Suppressor macrophage (primary cell): ENCODE measurements around the gene GOLGA8N.
"Not testable (repeated sequence)": the region's sequence is repeated elsewhere in the genome, so short reads cannot be mapped to it uniquely, and the experiment has no call there.

ENCODE experiments used
- DNase-seq, 4 experiments: peaks; one replicate each; pipeline ENCODE4 v3.0.0-alpha.2; 2020 to 2022
- total RNA-seq, 17 experiments: gene quantifications; one replicate each; lab custom pipeline; 2026; ENCODE audit warnings: mixed read lengths in 6 of 17, inconsistent platforms in 3 of 17; lab: John Stamatoyannopoulos, UW

GOLGA8N gene
- 0.21 to 2.9 (median 1.3) reads per million in 17 experiments for total RNA-seq

DNA sequence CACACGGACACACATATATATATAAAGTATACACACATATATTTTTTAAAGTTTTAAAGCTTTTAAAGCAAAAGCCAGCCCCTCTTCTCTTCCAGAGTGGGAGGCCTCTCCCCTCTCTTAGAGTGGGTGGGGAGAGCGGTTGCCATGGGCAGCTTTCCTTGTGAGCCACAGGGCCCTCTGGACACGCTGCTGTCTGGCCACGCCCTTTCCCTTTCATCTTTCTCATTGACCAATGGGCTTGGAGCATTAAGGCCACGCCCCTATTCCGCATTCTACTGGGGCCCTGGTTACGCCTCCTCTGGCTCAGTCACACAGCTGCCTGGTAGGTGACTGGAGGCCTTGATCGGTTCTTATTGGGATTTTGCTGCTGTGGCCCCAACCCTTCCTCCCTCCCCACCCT, at the start of gene GOLGA8N:
Gene GOLGA8N (plus strand): TSS at position 306 of the 400 bp plus-strand sequence.
- not testable (repeated sequence) for DNase-seq

DNA sequence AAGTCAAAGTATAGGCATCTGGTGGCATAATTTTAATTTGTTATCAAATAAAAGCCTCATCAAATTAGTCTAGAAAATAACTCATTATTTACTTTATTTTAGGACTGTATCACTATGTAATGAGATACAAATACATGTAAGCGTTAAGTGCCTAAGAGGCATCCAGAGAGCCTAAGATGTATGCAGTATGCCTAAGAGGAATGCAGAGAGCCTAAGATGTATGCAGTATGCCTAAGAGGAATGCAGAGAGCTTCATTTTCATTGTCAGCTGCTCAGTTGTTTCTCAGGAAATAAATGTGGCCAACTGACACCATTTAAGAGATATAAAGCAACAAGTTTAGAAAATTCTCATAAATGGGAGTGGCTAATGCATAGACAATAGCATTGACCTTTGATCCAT, 49.8 kb upstream of the GOLGA8N start:
- not testable (repeated sequence) for DNase-seq

DNA sequence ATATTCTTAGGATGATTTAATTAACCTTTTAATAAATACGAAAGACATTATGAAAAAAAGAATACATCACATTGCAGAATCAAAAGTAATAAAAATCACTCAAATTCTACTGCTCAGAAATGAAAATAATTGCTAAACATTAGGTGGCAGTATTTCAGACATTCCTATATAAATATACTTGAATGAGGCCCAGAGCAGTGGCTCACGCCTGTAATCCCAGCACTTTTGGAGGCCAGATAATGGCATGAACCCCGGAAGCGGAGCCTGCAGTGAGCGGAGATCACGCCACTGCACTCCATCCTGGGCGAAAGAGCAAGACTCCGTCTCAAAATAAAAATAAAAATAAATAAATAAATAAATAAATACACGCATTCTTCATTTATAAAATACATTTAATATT, 48.1 kb upstream of the GOLGA8N start:
- not testable (repeated sequence) for DNase-seq

DNA sequence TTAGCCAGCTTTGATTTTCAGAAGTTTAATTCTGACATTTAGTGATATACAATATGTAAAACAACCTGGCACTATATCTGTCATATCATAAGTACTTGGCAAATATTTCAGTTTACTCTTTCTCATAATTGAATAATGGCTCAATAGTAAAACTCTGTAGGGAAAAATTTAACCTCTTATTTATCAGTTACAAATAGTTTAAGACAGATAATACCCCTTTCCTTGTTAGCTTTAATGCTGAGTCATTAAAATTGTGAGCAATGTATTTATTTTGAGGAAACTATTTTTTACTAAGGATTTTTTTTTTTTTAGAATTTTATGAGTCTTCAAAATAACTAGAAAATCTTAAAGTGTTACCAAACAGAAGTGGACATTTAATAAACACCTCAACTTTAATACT, 38.7 kb upstream of the GOLGA8N start:
- not testable (repeated sequence) for DNase-seq

DNA sequence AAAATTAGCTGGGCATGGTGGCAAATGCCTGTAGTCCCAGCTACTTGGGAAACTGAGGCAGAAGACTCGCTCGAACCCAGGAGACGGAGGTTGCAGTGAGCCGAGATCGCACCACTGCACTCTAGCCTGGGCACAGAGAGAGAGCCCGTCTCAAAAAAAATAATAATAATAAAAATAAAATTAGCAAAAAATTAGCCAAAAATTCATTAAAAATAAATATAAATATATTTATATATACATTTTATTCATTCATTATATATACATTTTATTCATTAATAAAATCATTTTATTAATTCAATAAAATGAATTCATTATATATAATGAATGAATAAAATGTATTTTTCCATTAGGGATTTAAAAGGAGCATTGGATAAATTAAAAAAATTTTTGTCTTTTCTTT, 31.1 kb upstream of the GOLGA8N start:
- DNase-seq: not testable (repeated sequence)

DNA sequence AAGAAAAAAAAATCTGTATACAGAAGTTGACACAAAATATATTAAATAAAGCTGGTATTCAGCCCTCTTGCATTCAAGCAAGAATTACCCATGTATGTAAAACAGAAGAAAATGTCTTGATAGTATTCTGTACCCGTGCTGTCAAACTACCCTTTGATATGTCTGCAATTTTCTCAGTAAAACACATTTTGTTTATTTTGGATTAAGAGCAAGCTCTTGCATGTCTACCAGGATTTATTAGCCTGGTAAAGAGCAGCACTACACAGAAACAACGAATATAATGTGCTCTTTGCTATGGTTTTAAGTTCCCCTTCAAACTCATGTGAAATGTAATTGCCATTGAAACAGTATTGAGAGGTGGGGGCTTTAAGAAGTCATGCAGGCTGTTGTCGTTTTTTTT, 24.3 kb upstream of the GOLGA8N start:
- DNase-seq: not testable (repeated sequence)

DNA sequence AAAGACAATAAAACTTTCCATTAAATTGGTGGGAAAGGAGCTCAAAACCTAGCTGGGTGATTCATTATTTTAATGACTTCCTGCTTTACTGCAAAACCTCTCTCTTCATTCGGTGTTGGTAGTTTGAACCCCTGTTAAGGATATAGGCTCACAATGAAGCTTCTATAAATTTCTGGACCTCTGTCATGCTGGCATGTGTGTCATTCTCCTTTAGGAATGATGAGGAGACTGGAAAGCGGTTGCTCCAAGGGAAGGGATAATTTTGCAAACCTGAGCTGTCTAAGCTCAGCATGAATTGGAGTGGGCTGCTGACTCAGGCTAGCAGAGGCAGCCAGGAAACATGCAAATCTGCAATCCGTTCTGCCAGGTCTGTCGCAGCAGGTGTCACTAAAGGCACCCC, 14.8 kb upstream of the GOLGA8N start:
- DNase-seq: not testable (repeated sequence)

DNA sequence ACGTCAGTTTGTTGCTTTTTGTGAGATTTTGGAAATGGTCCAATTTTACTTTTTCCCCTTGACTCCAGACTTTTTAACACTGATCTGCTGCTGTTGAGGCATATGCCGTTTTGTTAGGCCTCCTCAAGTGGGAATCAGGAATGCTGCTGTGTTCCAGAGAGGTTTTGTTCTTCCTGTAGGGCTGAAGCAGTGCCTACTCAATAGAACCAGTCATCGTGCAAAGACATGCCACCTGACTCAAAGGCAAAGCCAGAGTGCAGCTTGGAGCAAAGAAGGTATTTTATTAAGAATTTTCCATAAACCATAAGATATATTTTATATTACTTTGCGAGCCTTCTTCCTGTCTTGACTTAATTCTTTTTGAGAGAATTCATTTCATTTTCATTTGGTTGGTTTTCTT, 7.4 kb upstream of the GOLGA8N start:
- not testable (repeated sequence) for DNase-seq

DNA sequence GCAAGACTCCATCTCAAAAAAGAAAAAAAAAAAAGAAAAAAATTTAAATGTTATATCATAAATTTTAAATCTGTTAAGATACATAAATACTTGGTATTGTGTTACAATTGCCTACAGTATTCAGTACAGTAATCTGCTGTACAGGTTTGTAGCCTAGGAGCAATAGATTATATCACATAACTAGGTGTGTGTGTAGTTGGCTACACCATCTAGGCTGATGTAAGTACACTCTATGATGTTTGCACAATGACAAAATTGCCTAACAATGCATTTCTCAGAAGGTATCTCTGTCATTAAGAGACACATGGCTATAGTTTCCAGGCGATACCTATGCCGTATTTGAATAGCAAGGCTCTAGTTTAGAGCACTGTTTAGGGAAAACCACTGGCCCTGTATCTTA, 16.3 kb downstream of the GOLGA8N start:
- not testable (repeated sequence) for DNase-seq

DNA sequence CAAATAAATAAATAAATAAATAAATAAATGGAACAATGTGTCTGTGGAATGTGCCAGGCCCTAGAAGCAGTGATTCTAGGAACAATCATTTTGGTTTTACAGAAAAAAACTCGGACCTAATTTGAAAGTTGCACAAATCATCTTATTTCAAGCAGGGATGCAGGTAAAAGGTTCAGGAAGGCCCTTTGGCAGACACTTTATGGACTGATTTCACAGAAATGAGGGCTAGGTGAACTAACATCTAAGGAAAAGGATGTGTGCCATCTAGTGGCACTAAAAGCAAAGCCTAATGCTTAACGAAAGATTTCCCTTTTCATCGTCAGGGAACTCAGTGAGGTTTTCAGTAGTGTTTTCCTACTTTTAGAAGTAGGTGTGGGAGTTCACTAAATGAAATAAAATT, 17.5 kb downstream of the GOLGA8N start:
- DNase-seq: peak; percentile 2 to 46 (median 30)

DNA sequence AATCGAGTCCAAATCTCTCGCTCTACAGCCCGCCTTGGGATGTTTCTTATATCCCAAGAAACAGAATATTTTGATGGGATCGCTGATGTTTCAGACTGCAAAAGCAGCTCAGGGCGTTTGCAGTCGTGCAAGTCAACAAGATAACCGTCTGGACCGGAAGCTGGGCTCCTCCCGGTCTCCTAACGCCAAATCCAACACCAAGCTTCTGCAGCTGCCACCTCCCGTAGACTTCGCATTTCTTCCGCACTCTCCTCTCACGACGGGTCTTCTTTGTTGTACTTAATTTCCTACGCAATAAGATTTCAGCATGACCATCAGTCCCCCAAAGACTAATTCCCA, 21.4 kb downstream of the GOLGA8N start:
- DNase-seq: not testable (repeated sequence)

DNA sequence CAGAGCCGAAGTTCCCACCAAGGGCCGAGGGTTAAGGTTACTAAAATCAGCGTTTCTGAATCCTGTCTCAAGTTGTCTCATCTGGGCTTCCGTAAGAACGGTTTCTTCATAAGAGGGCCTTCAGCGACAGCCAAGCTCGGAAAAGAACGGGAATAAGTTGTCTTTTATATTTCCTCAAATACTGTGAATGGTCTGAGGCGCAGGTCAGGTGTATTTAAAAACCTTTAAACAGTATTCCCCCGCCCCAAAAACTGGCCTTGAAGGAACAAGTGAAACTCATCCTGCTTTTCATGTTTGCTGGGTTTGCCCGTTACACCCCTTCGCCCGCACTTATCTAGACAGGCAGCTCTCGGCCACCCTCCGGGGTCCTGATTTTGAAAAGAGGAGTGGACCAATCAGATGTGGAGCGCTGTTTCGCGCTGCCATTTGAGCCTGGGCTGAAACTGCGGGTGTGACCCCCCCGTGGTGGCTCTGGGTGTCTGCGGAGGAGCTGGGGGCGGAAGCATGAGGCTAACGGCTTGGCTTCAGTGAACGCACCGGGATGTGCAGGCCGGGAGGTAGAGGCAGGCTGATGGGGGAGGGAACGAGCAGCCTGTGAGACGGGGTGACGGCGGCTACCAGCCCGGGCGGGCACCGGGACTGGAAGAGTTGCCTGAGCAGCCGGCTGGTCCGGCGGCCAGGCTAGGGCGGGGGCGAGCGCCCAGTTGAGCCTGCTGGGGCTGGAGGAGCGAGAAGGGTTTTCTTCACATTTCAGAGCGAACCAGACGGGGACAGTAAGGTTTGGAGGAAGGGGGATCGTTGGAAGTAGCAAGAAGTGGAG, 22.0 kb downstream of the GOLGA8N start, which contains the start of gene ARHGAP11A:
Gene ARHGAP11A (plus strand): TSS at position 454 of the 820 bp plus-strand sequence. CDS start 708 bp downstream, outside the sequence.
- DNase-seq: peak; percentile 76 to 93 (median 90)

DNA sequence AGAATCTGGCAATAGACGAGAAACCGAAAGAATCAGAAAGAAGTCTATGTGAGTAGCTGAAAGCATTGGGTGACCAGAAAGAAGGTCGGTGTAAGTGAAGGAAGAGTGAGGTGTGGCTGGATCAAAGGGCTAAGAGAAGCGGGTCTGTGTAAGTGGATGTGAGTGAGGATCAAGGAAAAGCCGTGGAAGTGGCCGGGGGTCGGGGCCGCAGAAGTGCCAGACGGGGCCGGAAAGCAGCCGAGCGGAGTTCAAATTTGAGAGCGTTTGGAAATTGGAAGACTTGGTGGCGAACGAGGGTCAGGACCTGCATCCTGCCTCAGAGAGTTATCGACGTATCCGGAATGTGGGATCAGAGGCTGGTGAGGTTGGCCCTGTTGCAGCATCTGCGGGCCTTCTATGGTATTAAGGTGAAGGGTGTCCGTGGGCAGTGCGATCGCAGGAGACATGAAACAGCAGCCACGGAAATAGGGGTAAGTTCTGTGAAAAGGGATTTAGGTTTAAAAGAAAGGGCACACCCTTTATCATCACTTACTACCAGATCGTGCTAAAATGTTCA, 22.7 kb downstream of the GOLGA8N start:
- DNase-seq: peak in 3 of 4 experiments; percentile 5 to 8 (median 7)

DNA sequence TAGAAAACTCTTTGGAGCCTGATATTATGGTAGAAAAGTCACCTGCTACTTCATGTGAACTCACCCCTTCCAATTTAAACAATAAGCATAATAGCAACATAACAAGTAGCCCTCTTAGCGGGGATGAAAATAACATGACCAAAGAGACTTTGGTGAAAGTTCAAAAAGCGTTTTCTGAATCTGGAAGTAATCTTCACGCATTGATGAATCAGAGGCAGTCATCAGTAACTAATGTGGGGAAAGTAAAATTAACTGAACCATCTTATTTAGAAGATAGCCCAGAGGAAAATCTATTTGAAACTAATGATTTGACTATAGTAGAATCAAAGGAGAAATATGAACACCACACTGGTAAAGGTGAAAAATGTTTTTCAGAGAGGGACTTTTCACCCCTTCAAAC, 43.2 kb downstream of the GOLGA8N start:
- DNase-seq: no peak

DNA sequence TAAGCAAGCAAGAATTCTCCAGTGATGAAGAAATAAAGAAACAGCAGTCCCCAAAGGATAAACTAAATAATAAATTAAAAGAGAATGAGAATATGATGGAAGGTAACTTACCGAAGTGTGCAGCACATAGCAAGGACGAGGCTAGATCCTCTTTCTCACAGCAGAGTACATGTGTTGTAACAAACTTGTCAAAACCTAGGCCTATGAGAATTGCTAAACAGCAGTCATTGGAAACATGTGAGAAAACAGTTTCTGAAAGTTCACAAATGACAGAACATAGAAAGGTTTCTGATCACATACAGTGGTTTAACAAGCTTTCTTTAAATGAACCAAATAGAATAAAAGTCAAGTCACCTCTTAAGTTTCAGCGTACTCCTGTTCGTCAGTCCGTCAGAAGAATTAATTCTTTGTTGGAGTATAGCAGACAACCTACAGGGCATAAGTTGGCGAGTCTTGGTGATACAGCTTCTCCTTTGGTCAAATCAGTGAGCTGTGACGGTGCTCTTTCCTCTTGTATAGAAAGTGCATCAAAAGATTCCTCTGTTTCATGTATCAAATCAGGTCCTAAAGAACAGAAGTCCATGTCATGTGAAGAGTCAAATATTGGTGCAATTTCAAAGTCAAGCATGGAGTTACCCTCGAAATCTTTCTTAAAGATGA, 43.8 kb downstream of the GOLGA8N start:
- DNase-seq: no peak

DNA sequence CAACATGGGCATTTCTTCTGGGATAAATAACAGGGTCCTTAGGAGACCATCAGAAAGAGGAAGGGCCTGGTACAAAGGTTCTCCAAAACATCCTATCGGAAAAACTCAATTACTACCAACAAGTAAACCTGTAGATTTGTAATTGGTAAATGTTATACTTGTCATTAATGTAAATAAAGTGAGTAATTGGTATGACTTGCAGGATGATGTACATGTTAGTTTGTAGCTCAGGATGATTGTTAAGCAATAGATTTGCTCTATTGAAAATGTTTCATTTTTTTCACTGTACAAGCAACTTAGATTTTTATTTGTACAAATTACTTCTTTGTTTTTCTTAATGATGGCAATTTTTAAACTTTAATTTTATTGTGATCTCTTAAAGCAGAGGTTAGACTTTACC, 44.4 kb downstream of the GOLGA8N start:
- DNase-seq: no peak

DNA sequence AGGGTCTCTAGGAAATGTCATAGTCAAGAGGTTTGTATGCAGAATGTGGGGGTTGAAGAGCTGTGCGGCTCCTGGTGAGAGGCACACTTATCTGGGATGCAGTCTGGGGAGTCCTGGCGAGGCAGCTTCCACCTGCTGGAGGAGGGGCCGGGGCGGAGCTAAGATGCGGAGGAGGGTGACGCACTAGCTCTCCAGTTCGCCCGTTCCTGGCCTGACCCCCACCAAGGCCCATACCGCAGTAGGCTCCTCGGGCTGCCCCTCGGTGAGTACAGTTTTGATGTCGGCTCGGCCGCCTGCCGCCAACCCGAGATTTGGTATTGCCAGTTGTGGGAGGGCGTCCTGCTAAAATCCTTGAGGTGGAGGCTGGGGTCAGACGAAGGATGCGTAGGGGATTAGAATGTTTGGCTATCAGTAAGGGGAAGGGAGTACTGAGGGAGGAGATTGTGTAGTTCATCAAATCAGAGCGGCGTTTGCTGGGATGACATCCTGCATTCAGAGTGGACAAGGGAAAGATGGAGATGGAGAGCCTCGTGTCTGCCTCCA, 48.3 kb downstream of the GOLGA8N start, which contains the start of gene SCG5:
Gene SCG5 (plus strand): TSS at position 194 of the 543 bp plus-strand sequence. CDS start 1,883 bp downstream, outside the sequence.
- DNase-seq: no peak

DNA sequence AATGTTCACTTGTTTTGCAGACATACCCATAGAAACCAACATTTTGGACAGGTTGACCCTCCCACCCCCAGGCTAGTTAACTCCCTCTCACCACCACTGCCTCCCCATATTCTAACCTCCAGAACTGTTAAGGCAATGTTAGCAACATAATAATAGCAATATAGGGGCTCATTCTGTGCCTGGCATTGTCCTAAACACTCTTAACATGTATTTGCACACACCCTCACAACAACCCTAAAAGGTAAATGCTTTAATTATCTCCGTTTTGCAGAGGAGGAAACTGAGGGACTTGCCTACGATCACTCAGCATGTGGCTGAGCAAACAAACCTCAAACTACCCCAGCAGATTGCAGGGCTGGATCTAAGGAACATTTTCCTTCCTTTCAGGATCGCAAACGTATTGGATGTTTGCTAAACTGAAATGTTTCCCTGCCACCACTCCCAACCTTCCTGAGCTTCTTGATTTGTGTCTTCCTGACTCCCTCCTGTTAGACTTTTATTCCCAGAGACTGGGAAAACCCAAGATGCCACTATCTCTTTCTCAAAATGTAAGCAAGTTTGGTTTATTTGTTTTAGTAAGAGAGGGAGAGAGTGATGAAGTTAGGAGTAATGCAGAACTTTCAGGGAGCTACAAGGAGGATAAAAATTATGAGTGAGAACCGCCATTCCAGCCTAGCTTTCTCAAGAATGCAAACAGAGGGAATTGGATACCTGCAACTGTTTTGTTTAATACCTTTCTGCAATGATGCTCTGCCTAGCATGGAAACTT, 49.6 kb downstream of the GOLGA8N start:
- no peak for DNase-seq

DNA sequence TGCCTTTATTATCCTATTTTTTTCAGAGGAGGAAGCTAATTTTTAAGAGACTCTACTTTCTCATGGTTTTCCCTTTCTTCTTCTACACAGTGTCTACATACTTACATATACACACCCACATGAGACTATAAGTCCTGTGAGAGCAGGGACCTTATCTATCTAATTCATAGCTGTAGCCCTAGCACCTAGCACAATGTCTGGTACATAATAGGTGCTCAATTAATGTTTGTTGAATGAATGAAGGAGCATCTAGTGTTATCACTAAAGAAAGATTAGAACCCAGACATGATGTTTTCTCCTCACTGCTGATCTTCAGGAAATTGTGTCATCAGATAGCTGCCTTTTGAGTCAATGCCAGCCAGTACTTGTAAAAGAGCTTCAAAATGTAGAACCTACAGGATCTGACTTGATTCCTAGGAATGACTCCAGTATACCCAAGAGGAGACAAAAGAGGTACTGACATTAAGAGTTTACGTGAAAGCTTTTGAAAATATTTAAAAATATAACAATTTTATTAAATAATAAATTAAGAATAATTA, 50.7 kb downstream of the GOLGA8N start:
- DNase-seq: no peak

DNA sequence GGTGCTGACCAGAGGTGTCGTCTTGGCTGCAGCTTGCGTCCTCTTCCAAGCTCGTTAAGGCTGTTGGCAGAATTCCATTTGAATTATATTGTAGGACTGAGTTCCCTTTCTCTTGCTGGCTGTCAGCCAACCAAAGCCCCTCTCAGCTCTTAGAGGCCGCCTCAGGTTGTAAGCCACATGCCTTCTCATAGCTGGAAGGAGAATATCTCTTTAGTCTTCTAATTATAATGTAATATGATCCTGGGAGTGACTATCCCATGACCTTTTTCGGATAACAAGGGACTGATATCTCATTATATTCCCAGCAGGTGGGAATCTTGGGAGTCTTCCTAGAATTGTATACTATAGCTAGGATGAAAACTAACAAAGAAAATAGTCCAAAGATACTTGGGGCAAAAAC, 53.0 kb downstream of the GOLGA8N start:
- DNase-seq: no peak

DNA sequence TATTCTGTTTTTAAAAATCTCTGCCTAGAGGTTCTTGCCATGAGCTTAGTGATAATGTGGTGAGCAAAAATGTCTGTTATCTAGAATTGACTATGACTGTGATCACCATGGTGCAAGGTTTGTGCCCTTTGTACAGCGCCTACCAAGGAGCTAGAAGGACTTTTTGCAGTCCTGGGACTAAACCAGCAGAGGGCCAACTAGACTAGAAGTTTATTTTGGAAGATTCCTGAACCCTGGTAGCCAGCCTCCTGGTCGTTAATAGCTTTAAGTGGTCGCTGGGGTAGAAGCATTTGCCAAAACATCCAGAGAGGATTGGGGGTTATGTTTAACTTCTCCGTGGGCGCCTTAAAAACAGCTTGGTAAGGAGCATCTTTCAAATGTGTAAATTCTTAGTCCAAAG, 56.1 kb downstream of the GOLGA8N start:
- peak in 1 of 4 experiments; percentile 17 for DNase-seq
